HG03175 (cell line): ENCODE results near the gene PTPN14.

ENCODE experiments used
- ATAC-seq: cut with Tn5 transposase; IDR thresholded peaks from one replicate; pipeline ENCODE4 v1.9.1; 2021; ENCODE audit warnings: mild to moderate bottlenecking, moderate library complexity; ENCODE audit not compliant: unreplicated experiment

The PTPN14 gene

DNA sequence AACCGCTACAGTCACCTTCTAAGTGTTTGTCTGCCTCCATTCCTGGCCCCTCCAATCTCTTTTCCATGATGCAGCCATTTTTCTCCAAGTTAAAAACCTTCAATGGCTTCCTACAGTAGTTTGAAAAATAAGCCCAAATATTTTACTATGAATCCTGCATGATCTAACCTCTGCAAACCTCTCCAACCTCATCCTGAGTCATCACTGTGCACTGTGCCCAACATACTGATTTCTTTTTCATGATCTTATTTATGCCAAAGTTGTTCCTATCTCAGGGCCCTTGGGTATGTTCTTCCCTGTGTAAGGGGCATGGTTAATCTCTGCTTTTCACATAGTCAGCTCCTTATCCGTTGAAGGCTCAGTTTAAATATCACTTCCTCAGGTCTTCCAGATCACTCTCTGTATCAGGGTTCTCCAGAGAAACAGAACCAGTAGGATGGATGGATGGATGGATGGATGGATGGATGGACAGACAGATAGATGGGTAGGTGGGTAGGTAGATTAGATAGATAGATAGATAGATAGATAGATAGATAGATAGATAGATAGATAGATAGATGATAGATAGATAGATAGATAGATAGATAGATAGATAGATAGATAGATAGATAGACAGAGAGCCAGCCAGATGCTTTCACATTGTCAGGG lies 18.1 kb upstream of the PTPN14 start:
- ATAC-seq, result no peak

DNA sequence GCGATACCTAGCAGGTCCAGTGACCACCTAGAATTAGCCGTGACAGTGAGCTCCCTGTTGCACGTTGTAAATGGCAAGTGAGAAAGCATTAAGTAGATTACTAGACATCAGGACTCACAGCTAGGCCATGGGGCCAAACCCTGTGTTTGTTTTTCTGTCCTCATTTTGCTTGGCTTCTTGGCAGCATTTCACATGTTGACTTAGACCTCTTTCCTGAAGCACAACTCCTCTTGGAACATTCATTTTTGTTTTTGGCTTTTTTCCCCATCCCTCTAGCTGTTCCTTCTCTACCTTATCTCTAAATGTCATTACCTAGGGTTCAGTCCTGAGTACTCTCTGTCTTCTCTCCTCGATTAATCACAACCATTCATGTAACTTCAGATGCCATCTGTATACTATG lies 16.9 kb upstream of the PTPN14 start:
- no peak for ATAC-seq

DNA sequence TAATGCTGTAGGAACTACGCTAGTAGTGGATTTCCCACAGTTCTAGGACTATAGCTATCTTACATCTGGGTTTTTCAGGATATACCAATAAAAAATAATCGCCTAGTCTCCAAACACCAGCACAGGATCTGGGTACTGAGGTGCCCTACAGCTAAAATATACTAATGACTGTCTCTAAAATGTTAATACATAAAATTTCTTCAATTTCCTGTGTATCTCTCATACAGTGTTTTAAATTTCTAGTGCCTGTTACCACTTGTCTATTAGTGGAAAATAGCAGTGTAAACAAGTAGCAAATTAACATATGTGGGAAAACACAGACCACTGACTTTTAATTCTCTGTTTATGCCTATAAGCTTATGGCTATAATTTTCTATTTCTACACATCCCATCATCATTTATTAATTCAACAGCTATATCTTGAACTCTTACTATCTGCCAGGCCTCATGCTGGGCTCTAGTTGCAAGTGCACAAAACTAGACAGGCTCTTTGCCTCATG lies 16.1 kb upstream of the PTPN14 start:
- ATAC-seq, result no peak

DNA sequence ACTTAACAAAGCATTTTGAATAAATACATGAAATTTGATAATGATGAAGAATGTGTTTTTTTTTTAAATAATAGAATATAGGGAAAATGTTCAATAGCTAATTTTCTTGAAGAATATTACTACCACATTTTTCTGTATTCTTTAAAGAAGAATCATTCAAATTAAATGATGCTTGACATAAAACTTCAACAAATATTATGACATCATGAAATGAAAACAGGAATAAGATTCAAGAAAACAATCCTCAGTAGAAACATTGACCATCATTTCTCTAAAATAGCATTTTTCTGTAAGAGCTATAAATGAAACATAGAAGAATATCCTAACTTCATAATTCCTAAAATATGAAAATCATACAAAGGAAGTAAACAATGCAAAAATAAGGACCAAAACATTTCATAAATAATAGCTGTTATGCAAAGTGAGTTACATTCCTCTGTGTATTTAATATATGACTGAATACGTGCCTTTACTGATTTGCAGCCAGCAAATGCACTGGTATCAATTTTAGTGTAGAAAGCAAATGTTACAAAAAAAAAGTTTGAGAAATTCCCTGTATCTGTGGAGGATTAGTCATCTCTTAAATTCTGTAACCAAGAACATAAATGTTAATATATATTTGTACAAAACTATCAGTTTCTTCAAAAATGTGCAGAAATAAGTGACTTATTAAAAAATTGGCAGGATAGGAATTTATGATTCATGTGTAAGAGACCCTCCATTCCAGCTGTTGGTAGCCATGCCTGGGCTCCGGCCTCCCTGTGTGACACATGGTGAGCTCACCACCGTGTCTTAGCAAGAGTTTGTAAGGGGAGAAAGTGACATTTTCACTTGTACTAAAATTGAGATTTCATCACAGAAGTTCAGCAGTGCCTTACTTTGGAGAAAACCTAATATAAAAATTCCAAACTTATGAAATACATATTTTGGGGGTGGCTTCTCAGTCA lies 15.0 kb upstream of the PTPN14 start:
- no peak for ATAC-seq

DNA sequence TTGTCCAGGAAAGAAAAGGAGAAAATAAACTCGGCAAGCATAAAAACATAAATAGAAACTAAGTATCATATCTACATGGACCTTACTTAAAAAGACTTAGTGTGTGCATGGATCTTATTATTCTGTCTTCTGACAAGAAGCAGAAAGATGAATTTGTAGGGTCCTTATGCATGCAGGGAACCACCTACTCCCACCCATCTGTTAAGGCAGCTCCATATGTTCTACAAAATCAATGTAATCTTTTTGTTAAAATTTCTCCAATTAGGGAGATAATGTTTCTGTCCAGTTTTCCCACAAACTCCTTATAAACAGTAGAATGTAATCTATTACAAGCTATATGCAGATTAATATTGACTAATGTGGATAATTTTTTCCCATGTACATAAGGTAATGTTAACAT lies 13.9 kb upstream of the PTPN14 start:
- ATAC-seq, result no peak

DNA sequence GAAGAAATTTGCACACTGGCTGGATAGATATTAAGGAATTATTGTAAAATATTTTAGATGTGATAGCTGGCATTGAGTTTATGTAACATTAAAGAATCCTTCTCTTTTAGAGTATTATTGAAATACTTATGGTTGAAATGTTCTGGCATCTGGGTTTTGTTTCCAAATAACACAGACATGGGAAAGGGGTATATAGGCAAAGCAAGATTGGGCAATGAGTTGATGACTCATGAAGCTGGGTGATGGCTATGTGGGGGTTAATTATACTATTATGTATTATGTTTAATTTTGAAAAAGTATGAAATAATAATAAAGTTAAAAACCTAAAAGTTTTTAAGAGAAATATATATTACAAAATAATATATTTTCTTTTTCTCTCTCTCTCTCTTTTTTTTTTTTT lies 12.5 kb upstream of the PTPN14 start:
- ATAC-seq, result no peak

DNA sequence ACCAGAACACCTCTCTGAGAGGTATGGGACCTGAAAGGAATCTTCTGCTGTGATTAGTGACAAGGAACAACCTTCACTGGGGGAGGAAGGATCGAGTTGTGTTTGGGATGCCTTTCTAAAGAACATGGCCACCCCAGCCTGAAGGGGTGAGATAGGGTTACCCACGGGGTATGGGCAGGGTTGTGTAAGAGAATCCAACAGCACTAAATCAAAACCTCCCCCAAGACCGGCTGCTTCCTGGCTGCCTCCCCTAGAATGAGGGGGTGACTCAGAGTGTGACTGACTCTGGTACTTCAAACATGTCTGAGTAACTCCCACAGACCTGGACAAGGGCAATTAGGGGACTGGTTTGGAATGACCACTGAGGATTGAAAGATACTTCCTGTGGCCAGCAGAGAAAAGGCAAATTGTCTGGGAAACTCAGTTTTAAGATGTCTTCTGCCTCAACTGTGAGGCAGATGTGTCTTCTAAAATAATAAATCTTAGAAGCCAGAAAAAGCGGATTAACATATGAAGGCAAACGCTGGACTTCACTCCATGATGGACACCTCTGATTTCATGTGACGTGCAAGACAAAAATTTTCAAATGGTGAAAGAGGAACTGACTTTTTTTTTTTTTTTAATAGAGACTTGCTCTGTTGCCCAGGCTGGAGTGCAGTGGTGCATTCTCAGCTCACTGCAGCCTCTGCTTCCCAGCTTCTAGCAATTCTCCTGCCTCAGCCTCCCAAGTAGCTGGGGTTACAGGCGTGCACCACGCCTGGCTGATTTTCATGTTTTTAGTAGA lies 6.7 kb upstream of the PTPN14 start:
- peak; percentile 61 for ATAC-seq

DNA sequence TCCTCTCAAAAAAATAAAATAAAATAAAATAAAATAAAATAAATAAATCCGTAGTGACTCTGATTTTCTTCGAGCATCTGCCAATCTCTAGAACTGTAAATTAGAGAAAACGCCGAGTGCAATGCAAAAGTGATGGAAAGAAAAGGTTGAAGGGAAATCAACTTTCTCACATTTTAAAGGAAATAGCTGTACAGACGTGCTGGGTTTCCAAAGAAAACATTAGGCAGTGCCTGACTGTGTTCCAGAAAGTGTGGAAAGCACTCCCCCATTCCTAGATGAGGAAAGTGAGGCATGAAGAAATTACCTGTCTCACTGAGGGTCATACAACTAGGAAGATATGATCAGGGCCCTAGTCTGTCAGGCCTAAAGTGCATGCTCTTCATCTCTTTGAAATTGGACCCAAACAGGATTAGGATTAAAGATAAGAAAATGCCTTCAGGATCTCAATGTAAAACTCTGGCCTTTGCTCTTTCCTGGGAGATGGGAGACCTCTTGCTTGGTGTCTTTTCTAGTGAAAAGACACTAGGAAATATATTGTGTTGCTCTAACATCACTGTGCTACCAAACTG lies 1.8 kb upstream of the PTPN14 start:
- no peak for ATAC-seq

DNA sequence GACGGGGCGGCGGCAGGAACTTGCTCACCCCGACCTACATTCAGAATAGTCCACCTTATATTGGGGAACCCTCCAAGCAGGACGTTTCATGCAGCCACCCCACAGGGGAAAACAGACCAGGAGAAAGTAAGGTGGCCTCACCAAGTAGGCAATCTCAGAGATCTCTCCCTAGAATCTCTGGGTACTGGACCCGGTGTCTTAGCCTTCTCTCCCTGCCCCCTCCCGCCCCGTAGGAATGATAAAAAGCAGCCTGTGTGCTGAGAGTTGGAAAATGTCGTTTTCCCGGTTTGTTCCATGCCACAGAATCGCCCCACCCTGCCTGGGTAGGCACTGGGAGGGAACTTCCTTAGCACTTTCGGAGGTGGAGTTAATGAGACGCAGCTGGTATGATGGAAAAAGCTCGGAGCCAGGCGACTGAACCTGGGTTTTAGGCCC lies 789 bp upstream of the PTPN14 start:
- ATAC-seq, result no peak

DNA sequence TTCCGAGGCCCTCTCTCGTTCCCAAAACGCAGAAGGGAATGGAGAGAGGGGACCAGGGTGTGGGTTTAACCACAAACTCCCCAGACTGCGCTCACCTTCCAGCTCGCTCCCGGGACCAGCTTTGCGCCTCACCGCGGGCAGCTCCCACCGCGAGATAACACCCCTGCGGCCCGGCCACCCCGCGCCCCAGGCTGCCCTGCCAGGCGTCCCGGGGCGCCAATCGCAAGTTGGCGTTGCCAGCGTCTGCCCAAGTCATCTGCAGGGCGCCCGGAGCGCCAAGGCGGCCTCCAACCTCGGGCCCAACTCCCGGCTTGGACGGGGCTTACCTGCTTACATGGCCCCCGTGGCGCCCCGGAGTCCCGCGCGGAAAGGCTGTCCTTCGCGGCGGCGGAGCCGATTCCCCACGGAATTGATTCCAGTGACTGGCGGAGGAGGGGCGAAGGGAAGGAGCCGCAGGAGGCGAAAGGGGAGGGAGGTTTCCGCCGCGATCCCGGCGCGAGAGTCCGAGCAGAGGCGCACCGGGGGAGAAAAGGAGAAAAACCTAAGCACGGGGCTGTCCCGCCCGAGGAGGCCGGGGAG lies 456 bp downstream of the PTPN14 start:
- no peak for ATAC-seq

DNA sequence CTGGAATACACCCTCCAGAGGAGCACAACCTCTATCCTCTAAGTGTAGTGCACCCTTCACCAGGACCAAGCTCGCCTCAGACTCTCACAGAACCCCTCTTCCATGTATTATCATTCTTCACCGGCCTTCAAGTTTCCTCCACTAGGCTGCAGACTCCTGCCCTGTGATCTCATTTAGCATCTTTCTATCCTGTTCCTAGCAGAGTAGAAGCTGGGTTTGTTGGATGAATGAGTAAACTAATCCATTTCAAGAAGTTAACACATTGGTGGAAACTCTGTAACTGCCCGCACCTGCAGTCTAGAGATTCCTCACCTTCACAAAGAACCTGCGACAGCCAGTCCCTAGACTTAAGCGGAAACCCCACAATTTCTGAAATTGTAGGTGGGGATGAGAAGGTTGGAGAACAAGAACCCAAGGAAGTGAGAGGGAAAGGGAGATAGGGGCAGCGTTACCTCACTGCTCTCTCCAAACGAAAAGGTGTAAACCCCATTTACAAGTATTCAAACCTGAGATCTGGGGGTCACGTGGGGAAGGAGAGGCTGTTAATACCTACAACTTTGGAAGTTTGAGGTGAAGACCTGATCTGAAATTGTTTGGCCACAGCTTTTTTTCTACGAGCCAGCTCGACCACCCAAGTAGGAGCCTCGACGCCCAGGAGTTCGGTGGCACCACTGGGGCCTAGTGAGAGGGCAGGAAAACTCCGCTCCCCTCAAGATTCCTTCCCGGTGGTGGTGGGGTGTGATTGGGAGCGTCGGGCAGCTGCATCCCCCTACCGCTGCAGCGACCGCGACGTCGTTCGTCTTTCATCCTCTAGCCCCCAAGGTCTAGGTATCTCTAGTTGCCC lies 1.2 kb downstream of the PTPN14 start:
- no peak for ATAC-seq

DNA sequence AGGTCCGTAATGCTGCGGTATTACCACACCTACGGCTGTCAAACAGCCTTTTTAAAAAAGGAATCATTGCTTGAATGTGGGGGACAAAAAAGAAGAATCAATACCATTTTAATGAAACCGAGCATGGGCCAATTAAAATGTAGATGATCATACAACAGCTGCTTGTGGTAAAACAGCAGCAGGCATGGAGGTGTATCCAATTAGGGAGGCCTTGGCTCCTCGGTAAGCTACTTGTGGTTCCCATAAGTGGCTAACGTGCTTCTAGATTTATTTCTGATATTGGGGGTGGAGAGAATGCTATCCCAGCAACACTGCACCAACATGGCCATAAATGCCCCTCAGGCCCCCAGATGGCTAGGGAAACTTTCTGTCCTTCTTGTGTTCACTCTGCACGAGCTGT lies 1.8 kb downstream of the PTPN14 start:
- no peak for ATAC-seq

DNA sequence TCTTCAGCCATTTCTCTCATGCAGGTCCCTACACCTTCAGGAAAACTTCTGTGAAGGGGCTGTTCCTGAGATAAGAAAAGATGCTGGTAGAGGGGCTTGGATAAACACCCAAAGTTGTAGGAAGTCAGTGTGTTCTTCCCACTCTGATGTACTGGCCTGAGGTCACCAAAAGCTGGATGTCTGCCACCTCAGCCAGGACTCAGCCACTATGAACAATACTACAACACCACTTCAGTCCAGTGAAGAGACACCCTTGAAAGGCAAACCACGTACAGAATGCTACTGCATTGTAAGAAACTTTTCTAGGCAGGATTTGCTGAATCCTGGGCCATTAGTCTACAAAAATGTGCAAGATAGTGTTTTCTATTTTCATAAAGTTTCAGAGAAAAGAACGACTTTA lies 2.4 kb downstream of the PTPN14 start:
- no peak for ATAC-seq

DNA sequence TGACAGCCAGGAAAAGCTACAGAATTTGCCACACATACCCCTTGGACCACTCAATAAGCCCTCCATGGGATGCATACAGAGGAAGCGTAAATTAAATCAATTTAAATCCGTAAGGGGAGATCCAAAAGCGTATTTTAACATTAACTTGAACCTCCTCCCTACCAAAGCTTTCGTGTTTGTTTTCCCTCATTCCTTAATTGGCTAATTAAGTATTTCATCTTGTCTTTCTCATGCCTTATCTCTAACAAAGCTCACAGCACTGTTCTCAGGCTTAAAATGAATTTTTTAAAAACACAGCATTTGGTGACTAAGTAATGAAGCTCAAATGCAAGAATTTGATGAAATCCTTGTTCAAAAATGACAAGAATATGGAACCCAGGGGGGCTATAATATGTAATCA lies 3.1 kb downstream of the PTPN14 start:
- no peak for ATAC-seq

DNA sequence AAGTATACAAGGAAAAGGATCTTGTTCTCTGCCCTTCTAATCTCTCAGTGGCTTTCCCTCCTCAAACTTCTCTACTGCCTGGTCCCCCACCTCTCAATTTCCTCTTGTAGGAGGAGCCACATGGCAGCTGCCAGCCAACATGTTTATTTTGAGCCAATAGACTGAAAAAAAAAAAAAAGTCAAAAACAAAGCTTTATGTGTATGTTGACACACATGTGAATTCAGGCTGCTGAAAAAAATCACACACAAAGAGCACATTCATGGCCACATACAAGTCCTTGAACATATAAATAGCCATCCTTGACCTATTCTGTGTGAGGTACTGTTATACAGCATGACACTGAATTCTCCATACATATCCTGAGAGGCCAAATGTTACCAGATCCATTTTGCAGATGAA lies 3.7 kb downstream of the PTPN14 start:
- ATAC-seq, result no peak

DNA sequence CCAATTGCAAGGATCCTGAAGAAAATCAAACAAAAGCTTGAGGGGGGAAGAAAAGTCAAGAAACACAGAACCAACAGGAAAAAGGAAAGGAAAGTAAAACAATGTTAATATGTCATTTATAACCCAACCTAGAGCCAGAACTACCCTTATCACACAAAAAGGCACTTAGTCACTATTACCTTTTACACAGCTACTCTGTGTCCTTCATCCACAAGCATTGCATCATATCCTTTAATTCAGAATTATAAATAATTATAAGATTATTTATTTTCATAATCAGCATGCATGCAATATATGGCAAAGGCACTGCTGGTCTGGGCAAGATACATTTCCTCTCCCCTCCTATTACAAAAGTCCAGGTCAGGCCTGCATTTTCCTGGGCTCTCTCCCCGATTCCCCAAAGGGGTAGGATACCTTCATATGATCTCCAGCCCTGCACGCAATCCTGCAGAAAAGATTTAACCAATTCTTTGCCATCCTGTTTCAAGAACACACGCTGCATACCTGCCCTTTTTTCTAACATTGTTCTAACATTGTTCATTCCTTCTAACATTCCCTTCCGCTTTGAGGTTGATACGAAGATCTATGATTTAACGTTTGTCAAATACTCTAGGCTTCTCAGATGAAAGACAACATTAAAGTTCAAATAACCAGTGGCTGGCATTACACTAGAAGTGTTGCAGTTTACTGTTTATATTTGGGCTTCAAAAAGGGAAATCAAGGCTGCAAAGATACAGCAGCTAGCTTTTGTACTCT lies 4.3 kb downstream of the PTPN14 start:
- no peak for ATAC-seq

DNA sequence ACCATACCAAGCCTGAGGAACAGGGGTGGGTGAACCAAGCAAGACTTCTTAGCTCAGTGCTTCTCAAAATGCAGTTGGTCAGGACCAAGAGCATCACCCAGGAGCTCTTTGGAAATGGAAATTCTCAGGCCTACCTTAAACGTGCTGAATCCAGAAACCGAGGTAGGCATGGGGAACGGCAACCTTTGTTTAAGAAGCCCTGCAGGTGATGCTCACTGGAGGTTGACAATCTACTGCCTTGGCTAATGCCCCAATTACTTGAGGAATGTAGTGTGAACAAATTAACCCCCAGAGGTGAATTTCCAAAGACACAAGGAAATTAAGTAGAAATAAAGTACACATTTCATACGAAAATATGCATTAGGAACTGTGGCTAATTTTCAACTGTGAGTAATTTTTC lies 5.3 kb downstream of the PTPN14 start:
- ATAC-seq, result no peak

DNA sequence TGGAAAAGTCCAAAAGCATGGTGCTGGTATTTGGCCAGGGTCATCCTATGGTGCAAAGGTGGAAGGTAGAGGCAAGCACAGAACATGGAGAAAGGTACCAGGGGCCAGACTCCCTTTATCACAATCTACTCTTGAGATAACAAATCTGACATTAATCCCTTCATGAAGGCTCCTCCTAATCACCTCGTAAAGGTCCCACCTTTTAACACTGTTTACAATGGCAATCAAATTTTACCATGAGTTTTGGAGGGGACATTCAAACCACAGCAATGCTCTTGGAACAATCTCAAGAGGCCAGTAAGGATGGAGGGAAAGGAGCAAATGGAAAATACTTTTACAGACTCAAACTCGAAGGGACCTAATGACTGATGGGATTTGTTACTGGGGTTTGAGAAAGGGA lies 6.1 kb downstream of the PTPN14 start:
- ATAC-seq, result no peak

DNA sequence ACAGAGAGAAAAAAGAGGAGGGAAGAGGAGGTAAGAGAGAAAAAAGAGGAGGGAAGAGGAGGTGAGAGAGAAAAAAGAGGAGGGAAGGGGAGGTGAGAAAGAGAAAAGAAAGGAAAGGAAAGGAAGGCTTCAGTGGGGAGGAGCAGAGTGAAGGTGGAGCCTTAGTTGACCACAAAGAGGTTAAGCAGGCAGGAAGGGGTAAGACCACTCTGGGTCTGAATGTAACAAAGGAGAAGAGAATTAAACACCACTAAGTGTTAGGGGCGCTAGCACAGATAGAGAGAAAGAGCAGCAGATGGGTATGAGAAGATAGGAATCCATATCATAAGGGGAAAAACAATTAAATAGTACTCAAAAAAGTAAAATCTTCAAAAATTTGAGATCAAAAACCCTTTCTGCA lies 6.6 kb downstream of the PTPN14 start:
- ATAC-seq, result no peak
